Measurements from ENCODE around the gene CCNYL1.

GRCh38 chr2:207787017-207787416 lies 75.6 kb downstream of the CCNYL1 start:
- TF ChIP-seq CTCF (IDR thresholded peaks at IDR 0.05) = no peak
- TF ChIP-seq ZFX (IDR thresholded peaks at IDR 0.05; ENCODE audit: borderline replicate concordance) = no peak

Measured in 22Rv1 (cell line).